Fibroblast of the conjunctiva (primary cell): Measurements from ENCODE around the gene FOSB.
A peak's percentile ranks its signal among the peaks of the same experiment; 100 is the strongest.
"Not testable (repeated sequence)": the region's sequence is repeated elsewhere in the genome, so short reads cannot be mapped to it uniquely, and the experiment has no call there.

Experiments
- DNase-seq: peaks from one replicate; pipeline ENCODE4 v3.0.0-alpha.2; 2010; ENCODE audit warnings: low read depth

Gene FOSB

DNA sequence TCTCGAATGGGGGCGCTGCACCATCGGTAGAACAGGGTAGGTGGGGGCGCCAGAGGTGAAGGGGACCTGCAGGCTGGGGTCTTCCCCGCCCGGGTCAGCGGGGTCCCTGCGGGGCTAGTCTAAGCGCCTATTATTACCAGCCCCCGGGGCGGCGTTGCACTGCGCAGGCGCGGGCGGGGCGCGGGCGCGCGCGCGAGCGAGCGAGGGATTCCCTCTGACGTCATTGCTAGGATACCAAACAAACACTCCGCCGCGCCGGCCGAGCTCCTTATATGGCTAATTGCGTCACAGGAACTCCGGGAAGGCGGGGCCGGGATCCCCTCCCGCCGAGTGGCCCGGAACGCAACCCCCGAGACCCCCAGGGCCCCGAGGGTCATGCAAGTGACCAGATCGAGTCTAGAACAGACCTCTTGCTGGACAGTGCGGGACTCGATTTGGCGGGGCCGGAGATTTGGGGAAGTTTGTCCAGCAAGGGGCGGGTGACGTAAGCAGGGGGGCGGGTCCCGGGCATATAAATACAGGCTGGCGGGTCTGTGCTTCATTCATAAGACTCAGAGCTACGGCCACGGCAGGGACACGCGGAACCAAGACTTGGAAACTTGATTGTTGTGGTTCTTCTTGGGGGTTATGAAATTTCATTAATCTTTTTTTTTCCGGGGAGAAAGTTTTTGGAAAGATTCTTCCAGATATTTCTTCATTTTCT is at the start of gene FOSB:
FOSB (plus strand) TSS at position 541 of the 703 bp plus-strand sequence. CDS start 591 bp downstream, outside the sequence.
- DNase-seq = peak; percentile 91

DNA sequence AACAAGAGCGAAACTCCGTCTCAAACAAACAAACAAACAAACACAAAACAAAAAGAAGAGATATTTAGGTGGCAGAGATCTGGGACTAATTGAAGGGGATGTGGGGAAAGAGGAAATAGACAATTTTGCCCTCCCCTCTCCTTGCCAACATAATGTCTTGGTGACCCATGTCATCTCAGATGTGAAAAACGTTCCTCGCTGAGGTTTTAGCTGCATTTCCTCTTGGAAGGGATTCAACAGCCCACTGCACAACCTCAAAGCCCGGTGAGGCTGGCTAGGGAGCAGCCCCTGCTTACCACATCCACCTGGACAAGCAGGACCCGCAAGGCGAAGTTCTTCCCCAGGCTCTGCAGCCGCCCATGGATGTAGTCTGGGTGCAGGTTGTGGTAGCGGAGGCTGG is 49.0 kb upstream of the FOSB start:
- DNase-seq = no peak

DNA sequence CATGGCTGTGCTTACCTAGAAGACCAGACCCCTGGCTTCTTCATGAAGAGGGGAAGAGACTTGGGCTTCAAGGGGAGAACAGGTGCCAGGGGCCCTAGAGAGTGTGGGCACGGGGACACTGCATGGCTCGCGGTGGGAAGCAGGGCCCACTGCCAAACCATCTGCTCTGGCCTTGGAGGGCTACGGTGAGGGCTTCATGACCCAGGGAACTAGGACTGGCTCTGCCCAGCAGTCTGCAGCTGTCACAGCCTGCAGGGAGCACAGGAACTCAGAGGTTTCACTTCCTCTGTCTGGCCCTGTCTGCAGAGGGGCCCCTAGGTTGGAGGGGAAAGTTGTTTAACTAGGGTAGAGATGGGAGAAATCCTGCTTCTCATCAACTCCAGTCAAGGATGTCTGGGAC is 48.4 kb upstream of the FOSB start:
- DNase-seq = no peak

GRCh38 chr19:45419895-45420294 is 47.9 kb upstream of the FOSB start:
- no peak for DNase-seq

DNA sequence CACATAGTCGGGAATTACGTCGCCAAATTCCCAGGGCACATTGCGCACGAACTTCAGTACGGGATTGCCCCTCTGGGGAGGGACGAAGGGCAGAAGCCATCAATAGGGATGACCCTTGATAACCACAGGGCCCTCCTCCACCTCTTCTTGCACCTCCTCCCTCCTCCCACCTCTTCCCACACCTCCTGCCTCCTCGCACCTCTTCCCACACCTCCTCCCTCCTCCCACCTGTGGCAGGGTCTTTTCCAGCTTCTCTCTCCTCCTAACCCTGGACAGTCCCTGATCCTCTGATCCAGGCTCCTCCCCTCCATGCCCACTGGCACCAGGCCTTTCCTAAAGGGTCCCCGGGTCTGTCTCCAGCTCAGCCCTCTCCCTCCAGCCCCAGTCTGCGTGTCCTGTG is 47.4 kb upstream of the FOSB start:
- no peak for DNase-seq

- DNase-seq = no peak
Observed at GRCh38 chr19:45420871-45421270, 46.9 kb upstream of the FOSB start.

DNA sequence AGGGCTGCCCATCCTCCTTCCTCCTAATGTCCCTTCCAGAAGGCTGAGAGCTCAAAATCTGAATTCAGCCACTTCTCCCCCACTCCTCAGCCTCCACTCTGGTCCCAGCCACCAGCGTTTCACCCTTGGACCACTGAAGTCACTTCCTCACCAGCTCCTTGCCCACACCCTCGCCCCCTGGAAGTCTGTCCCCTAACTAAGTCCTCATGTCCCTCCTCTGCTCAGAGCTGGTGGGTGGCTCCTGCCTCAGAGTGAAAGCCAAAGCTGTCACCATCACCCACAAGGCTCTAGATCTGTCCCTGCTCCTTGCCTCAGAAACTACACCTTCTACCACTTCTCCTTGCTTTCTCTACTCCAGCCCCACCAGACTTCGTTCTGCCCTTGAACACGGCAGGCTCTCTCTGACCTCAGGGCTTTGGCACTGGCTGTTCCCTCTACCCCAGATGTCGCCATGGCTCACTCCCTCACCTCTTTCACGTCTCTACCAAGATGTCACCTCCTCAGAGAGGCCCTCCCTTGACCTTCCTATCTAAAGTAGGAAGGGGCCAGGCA is 45.8 kb upstream of the FOSB start:
- DNase-seq = no peak

- no peak for DNase-seq
Observed at GRCh38 chr19:45423033-45423588, 44.7 kb upstream of the FOSB start.

GRCh38 chr19:45423589-45424190 is 44.1 kb upstream of the FOSB start, which contains the start of gene ERCC1:
Gene ERCC1 (minus strand): TSS chr19:45423917. CDS start chr19:45423374, 543 bp downstream.
- DNase-seq = peak; percentile 86

DNA sequence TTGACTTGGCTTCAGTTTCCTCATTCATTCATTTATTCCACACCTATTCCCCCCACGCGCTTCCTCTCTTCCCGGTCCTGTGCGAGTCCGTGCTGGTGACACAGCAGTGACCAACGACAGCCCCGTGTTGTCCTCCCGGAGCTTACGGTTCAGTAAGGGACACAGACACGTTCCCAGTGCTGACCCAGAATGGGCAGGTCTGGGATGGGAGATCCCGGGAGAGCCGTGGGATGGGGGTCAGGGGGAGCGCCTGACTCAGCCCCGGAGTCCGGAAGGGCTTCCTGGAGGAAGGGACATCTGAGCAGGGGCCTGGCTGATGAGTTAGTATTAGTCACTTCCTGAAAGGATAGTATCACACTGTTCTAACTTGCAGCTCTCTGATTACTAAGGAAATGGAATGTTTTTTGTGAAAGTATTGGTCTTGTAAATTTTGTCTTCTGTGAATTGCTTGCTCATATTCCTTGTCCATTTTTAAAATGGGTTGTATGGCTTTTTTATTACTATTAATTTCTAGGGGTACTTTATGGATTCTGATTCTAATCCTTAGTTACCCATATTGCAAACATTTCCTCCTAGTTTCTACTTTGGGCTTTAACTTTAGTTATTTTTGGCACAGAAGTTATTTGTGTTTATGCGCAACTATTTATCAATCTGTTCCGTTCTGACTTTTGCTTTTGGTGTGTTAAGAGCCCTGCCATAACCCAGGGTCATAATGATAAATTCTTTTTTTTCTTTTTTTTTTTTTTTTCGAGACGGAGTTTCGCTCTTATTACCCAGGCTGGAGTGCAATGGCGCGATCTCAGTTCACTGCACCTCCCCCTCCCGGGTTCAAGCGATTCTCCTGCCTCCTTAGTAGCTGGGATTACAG is 43.4 kb upstream of the FOSB start:
- peak; percentile 87 for DNase-seq

- DNase-seq = no peak
Observed at GRCh38 chr19:45428384-45429231, 39.2 kb upstream of the FOSB start.

DNA sequence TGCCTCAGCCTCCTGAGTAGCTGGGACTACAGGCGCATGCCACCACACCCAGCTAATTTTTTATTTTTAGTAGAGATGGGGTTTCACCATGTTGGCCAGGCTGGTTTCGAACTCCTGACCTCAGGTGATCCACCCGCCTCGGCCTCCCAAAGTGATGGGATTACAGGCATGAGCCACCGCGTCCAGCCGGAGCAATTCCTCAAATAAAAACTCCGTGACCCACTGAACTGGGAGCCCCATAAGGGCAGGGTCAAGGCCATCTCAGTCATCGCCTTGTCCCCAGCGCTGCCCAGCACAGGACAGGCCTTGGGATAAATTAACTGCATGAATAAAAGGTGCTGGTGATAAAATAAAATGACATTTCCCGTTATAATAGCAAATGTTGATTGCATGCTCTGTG is 37.9 kb upstream of the FOSB start:
- not testable (repeated sequence) for DNase-seq

- peak; percentile 71 for DNase-seq
Observed at GRCh38 chr19:45431008-45431407, 36.8 kb upstream of the FOSB start.

DNA sequence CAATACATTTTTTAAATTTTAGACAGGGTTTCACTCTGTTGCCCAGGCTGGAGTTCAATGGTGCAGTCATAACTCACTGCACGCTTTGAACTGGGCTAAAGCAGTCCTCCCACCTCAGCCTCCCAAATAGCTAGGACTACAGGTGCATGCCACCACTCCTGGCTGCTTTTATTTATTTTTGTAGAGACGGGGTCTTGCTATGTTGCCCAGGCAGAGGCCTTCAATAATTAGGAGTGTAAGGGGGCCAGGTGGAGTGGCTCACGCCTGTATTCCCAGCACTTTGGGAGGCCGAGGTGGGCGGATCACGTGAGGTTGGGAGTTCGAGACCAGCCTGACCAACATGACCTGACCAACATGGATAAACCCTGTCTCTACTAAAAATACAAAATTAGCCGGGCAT is 35.3 kb upstream of the FOSB start:
- not testable (repeated sequence) for DNase-seq

GRCh38 chr19:45437328-45437727 is 30.5 kb upstream of the FOSB start:
- DNase-seq = no peak

DNA sequence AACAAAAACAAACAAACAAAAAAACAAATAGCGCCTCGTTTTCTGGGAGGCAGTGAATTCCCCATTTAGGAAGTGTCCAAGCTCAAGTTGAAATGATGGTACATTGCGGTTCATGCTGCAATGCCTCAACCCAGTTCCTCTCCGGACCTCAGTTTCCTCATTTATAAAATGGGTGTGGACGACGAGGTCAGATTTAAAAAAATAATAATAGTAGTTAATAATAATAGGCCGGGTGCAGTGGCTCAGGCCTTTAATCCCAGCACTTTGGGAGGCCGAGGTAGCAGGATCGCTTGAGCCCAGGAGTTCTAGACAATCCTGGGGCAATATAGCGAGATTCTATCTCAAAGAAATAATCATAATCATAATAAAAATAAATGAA is 28.6 kb upstream of the FOSB start:
- no peak for DNase-seq

- no peak for DNase-seq
Observed at GRCh38 chr19:45439569-45440258, 28.1 kb upstream of the FOSB start.

DNA sequence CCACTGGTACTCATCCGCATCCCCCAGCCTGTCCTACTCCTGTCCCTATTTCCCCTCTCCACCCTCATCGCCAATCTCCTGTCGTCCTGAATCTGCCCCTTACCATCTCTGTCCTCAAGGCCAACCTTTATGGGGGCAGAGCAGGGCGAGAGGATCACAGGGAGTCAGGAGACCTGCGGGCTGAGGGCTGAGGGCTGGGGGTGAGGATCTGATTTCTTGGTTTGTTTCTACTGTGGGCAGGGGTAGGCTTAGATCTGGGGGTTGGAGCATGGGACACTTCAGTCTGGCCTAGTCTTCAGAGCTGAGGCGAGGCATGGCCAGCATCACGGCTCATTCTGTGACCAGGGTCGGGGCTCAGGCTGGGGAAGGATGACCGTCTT is 27.5 kb upstream of the FOSB start:
- no peak for DNase-seq

DNA sequence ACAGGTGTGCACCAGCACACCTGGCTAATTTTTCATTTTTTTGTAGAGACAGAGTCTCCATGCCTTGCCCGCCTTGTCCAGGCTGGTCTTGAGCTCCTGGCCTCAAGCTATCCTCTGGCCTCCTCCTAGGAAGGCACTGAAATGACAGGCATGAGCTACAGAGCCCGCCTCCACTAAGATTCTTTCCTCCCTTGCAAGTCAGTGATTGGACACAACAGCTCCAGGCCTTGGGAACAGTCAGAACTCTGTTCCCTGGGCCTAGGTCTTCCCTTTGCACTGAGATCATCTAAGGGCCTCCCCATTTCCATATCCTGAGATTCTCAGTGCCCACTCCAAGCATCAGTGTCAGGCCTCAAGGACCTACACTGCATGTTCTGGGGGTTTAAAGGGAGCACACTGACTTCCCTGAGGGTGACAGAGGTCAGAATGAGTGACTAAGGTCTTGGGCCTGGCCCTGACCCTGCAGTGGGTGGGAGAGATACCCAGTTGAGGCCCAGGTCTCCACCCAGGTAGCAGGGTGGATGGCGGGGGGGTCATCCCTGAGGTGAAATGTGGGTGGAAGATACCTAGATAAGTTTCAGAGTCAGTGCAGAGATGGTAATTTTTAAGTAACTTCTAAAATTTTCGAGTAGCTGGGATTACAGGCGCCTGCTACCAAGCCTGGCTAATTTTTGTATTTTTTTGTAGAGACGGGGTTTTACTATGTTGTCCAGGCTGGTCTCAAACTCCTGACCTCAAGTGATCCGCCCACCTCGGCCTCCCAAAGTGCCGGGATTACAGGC is 26.7 kb upstream of the FOSB start:
- DNase-seq = no peak

DNA sequence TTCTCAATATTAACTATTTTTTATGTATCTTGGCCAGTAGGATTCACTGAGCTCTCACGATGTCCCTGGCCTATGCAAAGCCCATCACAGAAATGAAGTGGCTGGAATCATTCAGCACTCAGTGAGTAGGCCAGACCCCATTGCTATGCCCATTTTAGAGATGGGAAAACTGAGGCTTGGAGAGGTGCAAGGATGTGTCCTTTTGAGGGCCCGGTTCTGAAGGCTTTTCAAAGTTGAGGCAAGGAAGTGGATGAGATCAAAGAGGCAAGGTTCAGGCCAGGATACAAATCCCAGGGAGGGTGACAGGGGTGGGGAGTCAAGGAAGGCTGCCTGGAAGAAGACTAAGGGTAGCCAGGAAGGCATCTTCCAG is 25.4 kb upstream of the FOSB start:
- DNase-seq = no peak
